Fibroblast of lung (primary cell): ENCODE results near the gene FAM204A. TPM values are rescaled to one million over a fixed set of nuclear protein-coding genes. Genes with fewer than 3 reads are reported as not detected.

ENCODE experiments used
- DNase-seq, 2 donors: peaks; one replicate each; pipeline versions ENCODE4 v3.0.0 to v3.0.0-alpha.2; 2010; ENCODE audit warnings: low read depth in 2 of 2
- H2AFZ ChIP-seq: 2 replicates; pipeline ENCODE4 v1.5.1; 2012; ENCODE audit warnings: low read length, control low read depth, inconsistent platforms
- H3K27ac ChIP-seq: 2 replicates; pipeline ENCODE4 v1.5.1; 2011; ENCODE audit warnings: low read length, control low read depth; ENCODE audit not compliant: insufficient read depth
- H3K27me3 ChIP-seq: 2 replicates; pipeline ENCODE4 v1.5.1; 2011; ENCODE audit warnings: mild to moderate bottlenecking, low read length; ENCODE audit not compliant: control insufficient read depth, insufficient read depth
- H3K36me3 ChIP-seq: 2 replicates; pipeline ENCODE4 v1.5.1; 2011; ENCODE audit warnings: low read length; ENCODE audit not compliant: control insufficient read depth, insufficient read depth
- H3K4me1 ChIP-seq: 2 replicates; pipeline ENCODE4 v1.5.1; 2011; ENCODE audit warnings: low read length; ENCODE audit not compliant: control insufficient read depth, insufficient read depth; ENCODE audit errors: extremely low read depth
- H3K4me2 ChIP-seq: 2 replicates; pipeline ENCODE4 v1.5.1; 2011; ENCODE audit warnings: low read length, control low read depth; ENCODE audit not compliant: insufficient read depth; ENCODE audit errors: extremely low read depth
- H3K4me3 ChIP-seq, 4 experiments: fragments of 200-600 bp in 1 of 4; sonication (generic) in 1 of 4; replicated peaks in 1 of 4; 2 replicates each; pipeline ENCODE4 v1.5.1; 2011 to 2016; ENCODE audit warnings: low read length in 4 of 4, low read depth in 3 of 4, mild to moderate bottlenecking in 3 of 4, control low read depth in 2 of 4, inconsistent platforms in 1 of 4, mixed read lengths in 1 of 4; ENCODE audit not compliant: insufficient read depth in 1 of 4; ENCODE audit errors: control extremely low read depth in 1 of 4
- H3K79me2 ChIP-seq: 2 replicates; pipeline ENCODE4 v1.5.1; 2012; ENCODE audit warnings: mild to moderate bottlenecking, low read length, inconsistent platforms; ENCODE audit not compliant: control insufficient read depth, insufficient read depth
- H3K9ac ChIP-seq: 2 replicates; pipeline ENCODE4 v1.5.1; 2011; ENCODE audit warnings: mild to moderate bottlenecking, low read length, control low read depth; ENCODE audit not compliant: insufficient read depth
- H3K9me3 ChIP-seq: 2 replicates; pipeline ENCODE4 v1.5.1; 2012; ENCODE audit warnings: low read depth, low read length; ENCODE audit not compliant: control insufficient read depth, insufficient read depth
- H4K20me1 ChIP-seq: 2 replicates; pipeline ENCODE4 v1.5.1; 2011; ENCODE audit warnings: low read length; ENCODE audit not compliant: control insufficient read depth, insufficient read depth; ENCODE audit errors: extremely low read depth
- EZH2 ChIP-seq: IDR thresholded peaks from 2 replicates; pipeline ENCODE4 v1.5.1; 2012; ENCODE audit warnings: low read length, control low read depth, mild to moderate bottlenecking; ENCODE audit errors: missing control alignments
- polyA plus RNA-seq, 2 donors: library from polyadenylated mRNA; depleted of rRNA in 1 of 2; stranded (reverse) in 1 of 2; unstranded in 1 of 2; fragments of >200 nt; gene quantifications; 2 replicates each; pipeline ENCODE4 v1.2.1, GENCODE V29; 2011 to 2012; ENCODE audit warnings: missing spikeins in 1 of 2
- total RNA-seq: library from RNA; depleted of rRNA; stranded (reverse); fragments of >200 nt; gene quantifications from 2 replicates; pipeline ENCODE4 v1.2.1, GENCODE V29; 2014
- TF ChIP-seq, protein P1 (sequence below), 2 donors: IDR thresholded peaks in 1 of 2; conservative IDR thresholded peaks in 1 of 2; 1 replicate in 1 of 2; 2 replicates in 1 of 2; pipeline ENCODE4 v1.5.1; 2011 to 2012; ENCODE audit warnings: low read length in 2 of 2, control low read depth in 1 of 2, inconsistent platforms in 1 of 2, low read depth in 1 of 2, mild to moderate bottlenecking in 1 of 2

FAM204A gene
- total and polyA plus RNA-seq, 2 donors (not counting 1 experiment from before 2014, with no cell fraction given), result 47.2 to 54.8 TPM

GRCh38 chr10:118251791-118252190 lies 90.3 kb downstream of the FAM204A start:
- Histone ChIP-seq H3K27ac (no peak overlapping the region), H4K20me1 (no peaks in the 10 kb centered on the region), H3K79me2 (no peaks in the 10 kb centered on the region), H3K4me2 (no peak overlapping the region), H3K9me3 (no peaks in the 10 kb centered on the region), H3K9ac (no peak overlapping the region), H2AFZ (no peak overlapping the region), H3K36me3 (no peaks in the 10 kb centered on the region), H3K27me3 (no peaks in the 10 kb centered on the region), H3K4me1 (no peaks in the 10 kb centered on the region), H3K4me3 (no peak overlapping the region)
- peak in 1 of 2 donors; percentile 20 for DNase-seq
- TF ChIP-seq, protein P1, sequence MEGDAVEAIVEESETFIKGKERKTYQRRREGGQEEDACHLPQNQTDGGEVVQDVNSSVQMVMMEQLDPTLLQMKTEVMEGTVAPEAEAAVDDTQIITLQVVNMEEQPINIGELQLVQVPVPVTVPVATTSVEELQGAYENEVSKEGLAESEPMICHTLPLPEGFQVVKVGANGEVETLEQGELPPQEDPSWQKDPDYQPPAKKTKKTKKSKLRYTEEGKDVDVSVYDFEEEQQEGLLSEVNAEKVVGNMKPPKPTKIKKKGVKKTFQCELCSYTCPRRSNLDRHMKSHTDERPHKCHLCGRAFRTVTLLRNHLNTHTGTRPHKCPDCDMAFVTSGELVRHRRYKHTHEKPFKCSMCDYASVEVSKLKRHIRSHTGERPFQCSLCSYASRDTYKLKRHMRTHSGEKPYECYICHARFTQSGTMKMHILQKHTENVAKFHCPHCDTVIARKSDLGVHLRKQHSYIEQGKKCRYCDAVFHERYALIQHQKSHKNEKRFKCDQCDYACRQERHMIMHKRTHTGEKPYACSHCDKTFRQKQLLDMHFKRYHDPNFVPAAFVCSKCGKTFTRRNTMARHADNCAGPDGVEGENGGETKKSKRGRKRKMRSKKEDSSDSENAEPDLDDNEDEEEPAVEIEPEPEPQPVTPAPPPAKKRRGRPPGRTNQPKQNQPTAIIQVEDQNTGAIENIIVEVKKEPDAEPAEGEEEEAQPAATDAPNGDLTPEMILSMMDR (conservative IDR thresholded peaks at IDR 0.05 in 1 of 2, IDR thresholded peaks at IDR 0.05 in 1 of 2; ENCODE audit: low read depth in 1 of 2, low read length in 2 of 2), result no peak
- TF ChIP-seq EZH2, result no peak

DNA sequence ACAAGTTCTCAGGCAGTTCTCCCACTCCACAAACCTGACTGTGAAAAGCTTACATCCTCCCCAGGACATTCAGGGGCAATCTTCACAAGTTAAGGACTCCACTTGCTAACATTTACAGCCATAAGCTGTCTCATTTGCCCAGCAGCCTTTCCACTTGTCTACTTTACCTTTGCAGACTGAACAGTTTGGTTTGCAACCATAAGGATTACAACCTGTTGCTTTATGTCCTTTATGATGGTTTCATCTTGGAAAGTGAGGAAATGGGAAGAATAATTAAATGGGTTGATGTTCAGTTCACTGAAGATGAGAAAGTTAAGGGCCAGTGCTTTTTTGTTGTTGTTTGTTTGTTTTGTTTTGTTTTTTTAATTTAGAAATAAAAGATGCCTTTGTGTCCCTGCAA lies 92.4 kb downstream of the FAM204A start:
- Histone ChIP-seq H3K27me3 (no peaks in the 10 kb centered on the region), H2AFZ (no peak overlapping the region), H3K4me1 (no peaks in the 10 kb centered on the region), H3K9ac (no peak overlapping the region), H3K27ac (no peak overlapping the region), H3K4me3 (no peak overlapping the region), H3K9me3 (no peaks in the 10 kb centered on the region), H3K79me2 (no peaks in the 10 kb centered on the region), H4K20me1 (no peaks in the 10 kb centered on the region), H3K4me2 (no peak overlapping the region), H3K36me3 (no peaks in the 10 kb centered on the region)
- TF ChIP-seq EZH2, result no peak
- TF ChIP-seq, protein P1 (conservative IDR thresholded peaks at IDR 0.05 in 1 of 2, IDR thresholded peaks at IDR 0.05 in 1 of 2; ENCODE audit: low read depth in 1 of 2, low read length in 2 of 2), result no peak
- no peak for DNase-seq
